MM.1S (cell line): ENCODE results near the gene WDR88.

Experiments used
- DNase-seq: peaks from one replicate; pipeline ENCODE4 v3.0.0-alpha.2; 2015
- H2AFZ ChIP-seq: fragments of 300-600 bp; sonication (generic); 2 replicates; pipeline ENCODE4 v1.6.0; 2016; ENCODE audit warnings: antibody characterized with exemption, low read length
- H3F3A ChIP-seq: fragments of 300-600 bp; sonication (generic); 2 replicates; pipeline ENCODE4 v1.6.1; 2016; ENCODE audit warnings: mild to moderate bottlenecking, antibody characterized with exemption, low read length, moderate library complexity, mixed read lengths; ENCODE audit not compliant: insufficient read depth
- H3K27ac ChIP-seq: fragments of 300-600 bp; sonication (generic); 2 replicates; pipeline ENCODE4 v1.5.1; 2016; ENCODE audit warnings: mild to moderate bottlenecking, low read length
- H3K27me3 ChIP-seq: fragments of 300-600 bp; sonication (generic); replicated peaks from 2 replicates; pipeline ENCODE4 v1.6.0; 2016; ENCODE audit warnings: low read length; ENCODE audit not compliant: insufficient read depth
- H3K36me3 ChIP-seq: fragments of 300-600 bp; sonication (generic); replicated peaks from 2 replicates; pipeline ENCODE4 v1.6.1; 2016; ENCODE audit warnings: mild to moderate bottlenecking, low read length, mixed read lengths; ENCODE audit not compliant: insufficient read depth
- H3K4me1 ChIP-seq: fragments of 300-600 bp; sonication (generic); 2 replicates; pipeline ENCODE4 v1.6.1; 2016; ENCODE audit warnings: low read length, mixed read lengths
- H3K4me2 ChIP-seq: fragments of 300-600 bp; sonication (generic); 2 replicates; pipeline ENCODE4 v1.6.0; 2016; ENCODE audit warnings: low read depth, low read length
- H3K4me3 ChIP-seq: fragments of 300-600 bp; sonication (generic); 2 replicates; pipeline ENCODE4 v1.5.1; 2016; ENCODE audit warnings: low read length, mixed read lengths
- H3K79me2 ChIP-seq: fragments of 300-600 bp; sonication (generic); 2 replicates; pipeline ENCODE4 v1.6.1; 2016; ENCODE audit warnings: mixed run types, low read length, mixed read lengths
- H3K9ac ChIP-seq: fragments of 300-600 bp; sonication (generic); 2 replicates; pipeline ENCODE4 v1.6.1; 2016; ENCODE audit warnings: low read length, mixed read lengths
- H3K9me2 ChIP-seq: fragments of 300-600 bp; sonication (generic); replicated peaks from 2 replicates; pipeline ENCODE4 v1.6.1; 2016; ENCODE audit warnings: mild to moderate bottlenecking, low read length, mixed read lengths; ENCODE audit not compliant: insufficient read depth
- H3K9me3 ChIP-seq: fragments of 300-600 bp; sonication (generic); replicated peaks from 2 replicates; pipeline ENCODE4 v1.6.1; 2016; ENCODE audit warnings: mild to moderate bottlenecking, low read length, mixed read lengths; ENCODE audit not compliant: insufficient read depth
- H4K20me1 ChIP-seq: fragments of 300-600 bp; sonication (generic); 2 replicates; pipeline ENCODE4 v1.6.1; 2016; ENCODE audit warnings: mild to moderate bottlenecking, low read length, moderate library complexity, mixed read lengths; ENCODE audit not compliant: insufficient read depth
- CTCF ChIP-seq: fragments of 300-600 bp; sonication (generic); IDR thresholded peaks from 2 replicates; pipeline ENCODE4 v1.5.1; 2016; ENCODE audit warnings: antibody characterized with exemption, low read length, mixed read lengths
- EZH2 ChIP-seq: fragments of 300-600 bp; sonication (generic); optimal IDR thresholded peaks from 2 replicates; pipeline ENCODE3; 2017; ENCODE audit warnings: low read depth, mild to moderate bottlenecking, antibody characterized with exemption, low read length, mixed read lengths
- EZH2phosphoT487 ChIP-seq: fragments of 300-600 bp; sonication (generic); IDR thresholded peaks from 2 replicates; pipeline ENCODE4 v1.6.1; 2018; ENCODE audit warnings: antibody characterized with exemption, low read length

Gene WDR88

DNA sequence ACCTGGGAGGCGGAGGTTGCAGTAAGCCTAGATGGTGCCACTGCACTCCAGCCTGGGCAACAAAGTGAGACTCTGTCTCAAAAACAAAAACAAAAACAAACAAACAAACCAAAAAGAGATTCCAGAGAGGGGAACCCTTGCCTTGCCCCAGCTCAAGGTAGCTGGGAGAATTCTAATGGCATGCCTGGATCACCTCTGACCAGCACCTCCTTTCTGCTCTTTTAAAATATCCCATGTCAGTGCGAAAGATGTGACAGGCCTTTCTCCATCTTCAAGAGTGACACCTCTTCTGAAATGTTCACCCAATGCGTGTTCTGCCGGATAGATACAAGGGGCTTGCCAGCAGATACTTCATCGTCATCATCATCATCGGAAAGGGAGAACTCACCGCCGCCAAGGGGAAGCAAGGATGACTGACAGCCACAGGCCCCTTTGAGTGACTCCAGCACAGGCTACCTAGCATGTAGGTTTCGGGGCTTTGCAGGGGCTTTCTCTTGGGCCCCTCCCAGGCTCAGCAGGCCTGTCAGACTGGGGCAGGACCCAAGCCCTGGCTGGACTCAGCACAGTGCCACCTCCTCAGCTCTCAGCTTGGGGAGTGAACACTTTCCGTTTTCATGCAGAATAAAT lies 43.4 kb downstream of the WDR88 start:
- Histone ChIP-seq H3K4me1 (peaks cover 7% of the 10 kb centered on the region; the same call in 1 of the 2 replicates), H3K9me2 (no peaks in the 10 kb centered on the region), H3K79me2 (no peaks in the 10 kb centered on the region), H3K4me3 (no peak overlapping the region), H3K36me3 (no peaks in the 10 kb centered on the region), H4K20me1 (no peaks in the 10 kb centered on the region), H3K27ac (no peak overlapping the region), H3F3A (peaks cover 10% of the 10 kb centered on the region), H3K4me2 (peak overlapping the region; percentile 80), H2AFZ (no peak overlapping the region), H3K27me3 (no peaks in the 10 kb centered on the region), H3K9me3 (no peaks in the 10 kb centered on the region), H3K9ac (no peak overlapping the region)
- TF ChIP-seq EZH2phosphoT487 (no peak), EZH2 (no peak), CTCF (no peak)
- DNase-seq = no peak

DNA sequence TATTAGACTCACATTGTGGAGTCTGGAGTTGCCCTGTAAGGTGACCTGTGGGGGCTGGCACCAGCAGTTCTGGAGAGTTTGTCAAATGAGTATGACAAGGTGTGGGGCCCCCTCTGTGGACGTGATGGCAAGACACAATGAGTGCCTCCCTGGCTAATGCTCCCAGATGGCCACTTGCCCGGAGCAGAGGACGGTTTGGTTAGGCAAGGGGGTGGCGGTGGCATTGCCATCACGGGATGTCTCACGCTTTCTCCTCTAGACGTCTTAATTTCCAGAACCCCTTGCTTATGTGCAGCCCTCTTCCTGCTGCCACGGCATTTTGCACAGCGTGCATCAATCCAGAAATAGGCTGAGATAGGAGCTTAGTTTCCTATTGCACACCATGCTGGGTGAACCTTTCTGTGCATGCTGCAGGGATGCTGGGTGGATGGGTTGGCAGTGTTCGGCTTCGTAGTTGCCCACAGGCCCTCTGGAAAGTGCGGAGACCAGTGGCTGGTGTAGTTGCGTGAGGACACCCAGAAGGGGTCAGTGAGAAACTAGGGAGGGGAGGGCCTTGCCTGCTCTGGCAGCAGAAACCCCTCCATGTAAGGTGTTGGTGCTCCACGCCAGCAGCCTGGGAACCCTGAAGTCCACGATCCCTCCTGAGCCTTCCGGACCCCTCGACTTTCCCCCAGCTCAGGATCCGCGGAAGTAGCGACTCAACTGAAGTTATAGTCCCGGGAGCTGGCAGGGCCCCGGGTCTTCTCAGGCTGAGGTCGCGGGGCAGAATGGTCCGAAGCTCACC lies 44.2 kb downstream of the WDR88 start:
- Histone ChIP-seq H4K20me1 (no peaks in the 10 kb centered on the region), H3K36me3 (no peaks in the 10 kb centered on the region), H3K4me3 (peak overlapping the region; percentile 88), H3K27ac (peak overlapping the region; percentile 60; the same call in 1 of the 2 replicates), H3K27me3 (no peaks in the 10 kb centered on the region), H3K9ac (peak overlapping the region; percentile 87), H3K4me2 (peak overlapping the region; percentile 80), H3F3A (peaks cover 10% of the 10 kb centered on the region), H3K79me2 (no peaks in the 10 kb centered on the region), H3K9me2 (no peaks in the 10 kb centered on the region), H2AFZ (peak overlapping the region; percentile 90), H3K4me1 (peaks cover 7% of the 10 kb centered on the region; the same call in 1 of the 2 replicates), H3K9me3 (no peaks in the 10 kb centered on the region)
- no peak for TF ChIP-seq EZH2phosphoT487
- no peak; the same call in 1 of the 2 replicates for TF ChIP-seq CTCF
- no peak for TF ChIP-seq EZH2
- peak; percentile 12 for DNase-seq

- Histone ChIP-seq H2AFZ (peak overlapping the region; percentile 90), H3K9me3 (no peaks in the 10 kb centered on the region), H3K4me3 (peak overlapping the region; percentile 88), H3K36me3 (no peaks in the 10 kb centered on the region), H3K27me3 (no peaks in the 10 kb centered on the region), H3K9me2 (no peaks in the 10 kb centered on the region), H3K27ac (peak overlapping the region; percentile 60; the same call in 1 of the 2 replicates), H3K4me1 (peaks cover 7% of the 10 kb centered on the region; the same call in 1 of the 2 replicates), H3K9ac (peak overlapping the region; percentile 87), H3K4me2 (peak overlapping the region; percentile 98), H3K79me2 (no peaks in the 10 kb centered on the region), H4K20me1 (no peaks in the 10 kb centered on the region), H3F3A (peaks cover 10% of the 10 kb centered on the region)
- DNase-seq = peak; percentile 97
- TF ChIP-seq EZH2 (no peak), EZH2phosphoT487 (no peak), CTCF (no peak)
Measured at GRCh38 chr19:33176670-33177416, 44.9 kb downstream of the WDR88 start.
